ENCODE results near the gene NATD1. TPM values are rescaled to one million over a fixed set of nuclear protein-coding genes. Genes with fewer than 3 reads are reported as not detected.

NATD1 gene
- total RNA-seq, 4 donors from 2014 or later = 12.3 to 26.2 (median 18.1) TPM

DNA sequence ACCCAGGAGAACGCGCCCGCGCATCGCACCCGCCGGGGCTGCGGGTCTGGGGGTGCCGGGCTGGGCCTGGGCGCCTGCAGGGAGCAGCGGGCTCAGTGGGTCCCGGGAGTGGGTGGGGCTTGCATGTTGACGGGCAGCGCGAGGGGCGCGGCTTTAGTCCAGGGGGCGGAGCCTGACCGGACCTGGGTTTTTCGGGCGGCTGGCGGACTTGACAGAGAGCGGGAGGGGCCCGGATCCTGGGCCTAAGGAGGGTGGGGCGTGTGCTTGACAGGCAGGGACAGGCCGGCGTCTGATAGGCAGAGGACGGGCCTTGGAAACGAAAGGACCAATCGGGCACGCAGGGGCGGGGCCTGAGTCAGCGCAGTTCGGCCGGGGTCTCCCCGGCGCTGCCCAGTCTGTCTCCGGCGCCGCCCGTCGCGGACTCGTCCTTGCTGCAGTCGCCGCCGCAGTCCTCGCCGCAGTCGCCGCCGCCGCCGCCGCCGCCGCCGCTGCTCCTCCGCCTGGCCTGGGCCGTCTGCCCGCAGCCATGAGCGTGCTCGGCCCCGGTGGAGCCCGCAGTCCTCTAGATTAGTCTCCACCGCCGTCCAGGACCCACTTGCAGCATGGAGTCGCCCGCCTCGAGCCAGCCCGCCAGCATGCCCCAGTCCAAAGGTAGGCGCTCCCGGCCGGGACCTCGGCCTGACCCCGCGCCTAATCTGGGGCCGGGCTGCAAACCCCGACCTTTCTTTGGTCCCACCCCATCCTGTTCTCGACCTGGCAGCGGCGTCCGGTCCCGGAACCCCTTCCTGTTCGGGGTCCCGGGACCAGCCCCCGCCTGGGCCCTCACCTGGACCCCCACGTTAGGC lies 31.3 kb upstream of the NATD1 start, which contains the start of gene MAP2K3:
Gene MAP2K3 (plus strand): TSS at position 393 of the 845 bp plus-strand sequence. CDS start 210 bp downstream, at position 603.
- intact Hi-C loops (cut with DNase I) = loop anchor here (5.0 kb wide), 2 partner anchors 33 to 242 kb away; partner anchors contain the start of gene USP22
- H3K4me1 ChIP-seq = peaks cover 48 to 81% (median 78%) of the 10 kb centered on the region in 4 donors
- H3K27ac ChIP-seq (replicated peaks in 1 of 4) = peak within 1 kb of the TSS; percentile 93 to 98 (median 96)
- H3K9me3 ChIP-seq = no peaks in the 10 kb centered on the region
- peak within 1 kb of the TSS; percentile 82 to 93 (median 86) for H3K4me3 ChIP-seq
- no peaks in the 10 kb centered on the region for H3K27me3 ChIP-seq
- DNase-seq (ENCODE audit: extremely low spot score) = peak; percentile 100
- TF ChIP-seq POLR2AphosphoS5 (IDR thresholded peaks at IDR 0.05) = peak; percentile 82 to 95
- peak; percentile 90 for TF ChIP-seq POLR2A (IDR thresholded peaks at IDR 0.05; ENCODE audit: low read depth)
- TF ChIP-seq, protein P1, sequence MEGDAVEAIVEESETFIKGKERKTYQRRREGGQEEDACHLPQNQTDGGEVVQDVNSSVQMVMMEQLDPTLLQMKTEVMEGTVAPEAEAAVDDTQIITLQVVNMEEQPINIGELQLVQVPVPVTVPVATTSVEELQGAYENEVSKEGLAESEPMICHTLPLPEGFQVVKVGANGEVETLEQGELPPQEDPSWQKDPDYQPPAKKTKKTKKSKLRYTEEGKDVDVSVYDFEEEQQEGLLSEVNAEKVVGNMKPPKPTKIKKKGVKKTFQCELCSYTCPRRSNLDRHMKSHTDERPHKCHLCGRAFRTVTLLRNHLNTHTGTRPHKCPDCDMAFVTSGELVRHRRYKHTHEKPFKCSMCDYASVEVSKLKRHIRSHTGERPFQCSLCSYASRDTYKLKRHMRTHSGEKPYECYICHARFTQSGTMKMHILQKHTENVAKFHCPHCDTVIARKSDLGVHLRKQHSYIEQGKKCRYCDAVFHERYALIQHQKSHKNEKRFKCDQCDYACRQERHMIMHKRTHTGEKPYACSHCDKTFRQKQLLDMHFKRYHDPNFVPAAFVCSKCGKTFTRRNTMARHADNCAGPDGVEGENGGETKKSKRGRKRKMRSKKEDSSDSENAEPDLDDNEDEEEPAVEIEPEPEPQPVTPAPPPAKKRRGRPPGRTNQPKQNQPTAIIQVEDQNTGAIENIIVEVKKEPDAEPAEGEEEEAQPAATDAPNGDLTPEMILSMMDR (IDR thresholded peaks at IDR 0.05) = no peak
- under 1% methylated on average over 50 of the region's 88 CpGs for WGBS
- no peaks in the 10 kb centered on the region for H3K36me3 ChIP-seq

DNA sequence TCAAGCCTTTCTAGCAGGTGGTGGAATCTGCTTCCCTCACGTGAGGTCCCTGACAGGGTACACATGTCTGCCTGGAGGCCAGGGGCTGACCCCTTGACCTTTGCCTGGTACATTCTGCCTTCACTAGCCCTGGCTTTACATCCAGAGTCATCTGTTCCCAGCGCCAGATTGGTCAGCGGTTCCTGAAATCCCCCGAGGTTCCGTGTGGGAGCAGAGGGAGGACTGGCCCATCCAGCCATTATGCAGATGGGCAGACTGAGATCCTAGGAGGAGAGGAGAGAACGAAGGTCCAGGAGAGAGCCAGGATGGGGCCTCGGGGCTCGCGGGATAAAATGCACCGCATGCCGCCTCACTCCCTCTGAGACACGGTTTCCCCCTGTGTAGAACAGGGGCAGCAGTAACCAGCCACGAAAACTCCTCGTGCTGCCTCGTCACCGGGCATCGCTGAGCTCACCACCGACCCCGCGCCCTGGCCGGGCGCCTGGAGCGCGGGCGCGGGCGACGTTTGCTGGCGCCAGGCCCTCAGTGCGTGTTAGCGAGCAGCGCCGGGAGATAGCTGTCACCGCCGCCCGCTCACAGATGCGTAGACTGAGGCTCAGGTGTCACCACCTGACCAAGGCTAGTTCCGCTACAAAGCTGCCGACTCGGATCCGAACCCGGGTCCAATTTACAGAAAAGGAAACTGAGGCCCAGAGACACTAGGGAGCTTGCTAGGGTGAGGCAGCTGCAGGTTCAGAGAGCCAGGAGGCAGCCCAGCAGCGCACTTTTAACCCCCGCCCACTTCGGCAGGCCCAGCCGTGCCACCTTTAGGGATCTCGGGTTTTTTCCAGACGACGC lies 30.5 kb upstream of the NATD1 start:
- Histone ChIP-seq H3K27me3 (no peaks in the 10 kb centered on the region), H3K4me3 (peak overlapping the region; percentile 82 to 93 (median 86)), H3K9me3 (no peaks in the 10 kb centered on the region), H3K27ac (replicated peaks in 1 of 4) (peak overlapping the region; percentile 93 to 98 (median 96)), H3K36me3 (no peaks in the 10 kb centered on the region), H3K4me1 (peaks cover 42 to 81% (median 74%) of the 10 kb centered on the region in 4 donors)
- peak in 1 of 2 donors; percentile 55 for TF ChIP-seq POLR2AphosphoS5 (IDR thresholded peaks at IDR 0.05)
- TF ChIP-seq, protein P1 (IDR thresholded peaks at IDR 0.05) = no peak
- 34% methylated on average over 24 of the region's 49 CpGs for WGBS
- DNase-seq (ENCODE audit: extremely low spot score) = no peak
- intact Hi-C loops (cut with DNase I) = loop anchor here (5.0 kb wide), 2 partner anchors 34 to 241 kb away; partner anchors contain the start of gene USP22

DNA sequence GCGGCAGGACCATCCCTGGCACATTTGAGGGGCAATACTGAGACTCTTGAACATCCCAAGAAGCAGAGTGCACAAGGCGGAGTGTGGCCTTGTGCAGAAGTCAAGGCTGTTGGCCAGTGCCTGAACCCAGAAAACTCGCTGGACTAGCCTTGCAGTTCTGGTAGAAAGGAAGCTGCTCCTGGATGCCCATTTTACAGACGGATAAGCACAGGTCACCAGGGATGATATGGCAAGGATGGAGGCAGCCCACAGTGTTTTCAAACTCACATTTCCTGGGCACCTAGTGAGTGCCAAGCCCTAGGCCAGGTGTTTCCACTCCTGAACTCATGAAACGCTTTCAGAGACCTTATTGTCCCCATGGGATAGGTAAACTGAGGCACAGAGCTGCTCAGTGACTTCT lies 29.6 kb upstream of the NATD1 start:
- H3K4me3 ChIP-seq = no peak overlapping the region
- no peak for DNase-seq (ENCODE audit: extremely low spot score)
- WGBS = 94% methylated on average over 4 of the region's 5 CpGs
- no peaks in the 10 kb centered on the region for H3K9me3 ChIP-seq
- peaks cover 35 to 80% (median 69%) of the 10 kb centered on the region in 4 donors for H3K4me1 ChIP-seq
- no peaks in the 10 kb centered on the region for H3K36me3 ChIP-seq
- no peak for TF ChIP-seq POLR2A (IDR thresholded peaks at IDR 0.05; ENCODE audit: low read depth)
- TF ChIP-seq POLR2AphosphoS5 (IDR thresholded peaks at IDR 0.05) = no peak
- TF ChIP-seq, protein P1 (IDR thresholded peaks at IDR 0.05) = no peak
- no peak for TF ChIP-seq EP300 (IDR thresholded peaks at IDR 0.05)
- H3K27me3 ChIP-seq = no peaks in the 10 kb centered on the region
- intact Hi-C loops (cut with DNase I) = loop anchor here (5.0 kb wide), 2 partner anchors 34 to 241 kb away; partner anchors contain the start of gene USP22
- H3K27ac ChIP-seq (replicated peaks in 1 of 4) = peak overlapping the region; percentile 93 to 98 (median 96)

DNA sequence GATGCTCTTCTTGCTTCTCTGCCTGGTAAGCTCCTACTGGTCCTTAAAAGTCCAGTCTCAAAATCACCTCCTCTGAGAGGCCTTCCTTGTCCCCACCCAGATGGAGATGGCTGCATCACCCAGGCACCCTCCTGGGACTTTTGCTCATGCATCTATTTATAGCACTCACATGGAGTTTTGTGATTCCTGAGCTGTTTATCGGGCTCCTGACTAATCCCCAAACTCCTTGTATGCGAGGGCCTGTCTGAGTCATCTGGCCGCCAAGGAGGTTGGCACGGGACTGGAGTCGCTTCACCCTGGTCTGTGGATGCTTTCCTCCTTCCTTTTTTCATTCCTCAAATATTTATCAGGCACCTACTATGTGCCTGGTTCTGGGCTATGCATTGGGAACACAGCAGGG lies 29.0 kb upstream of the NATD1 start:
- DNase-seq (ENCODE audit: extremely low spot score) = no peak
- H3K4me3 ChIP-seq = no peak overlapping the region
- H3K4me1 ChIP-seq = peaks cover 30 to 73% (median 63%) of the 10 kb centered on the region in 4 donors
- intact Hi-C loops (cut with DNase I) = loop anchor here (5.0 kb wide), 2 partner anchors 35 to 240 kb away; partner anchors contain the start of gene USP22
- WGBS = 57% methylated on average over 5 of the region's 5 CpGs
- no peaks in the 10 kb centered on the region for H3K9me3 ChIP-seq
- H3K36me3 ChIP-seq = no peaks in the 10 kb centered on the region
- H3K27me3 ChIP-seq = no peaks in the 10 kb centered on the region
- H3K27ac ChIP-seq (replicated peaks in 1 of 4) = peak overlapping the region; percentile 93 to 98 (median 96)
- TF ChIP-seq, protein P1 (IDR thresholded peaks at IDR 0.05) = no peak
- peak; percentile 70 to 75 for TF ChIP-seq POLR2AphosphoS5 (IDR thresholded peaks at IDR 0.05)
- no peak for TF ChIP-seq POLR2A (IDR thresholded peaks at IDR 0.05; ENCODE audit: low read depth)
- no peak for TF ChIP-seq EP300 (IDR thresholded peaks at IDR 0.05)
